Medulla oblongata (tissue), 1 donor: ENCODE results near the gene PDE8B.

Experiments
- DNase-seq: peaks from one replicate; pipeline ENCODE4 v3.0.0-alpha.2; 2015; ENCODE audit errors: extremely low spot score

Gene PDE8B

GRCh38 chr5:77294185-77294584 is 83.7 kb downstream of the PDE8B start:
- DNase-seq: no peak

- DNase-seq: no peak
Observed at GRCh38 chr5:77295863-77296378, 85.4 kb downstream of the PDE8B start.

DNA sequence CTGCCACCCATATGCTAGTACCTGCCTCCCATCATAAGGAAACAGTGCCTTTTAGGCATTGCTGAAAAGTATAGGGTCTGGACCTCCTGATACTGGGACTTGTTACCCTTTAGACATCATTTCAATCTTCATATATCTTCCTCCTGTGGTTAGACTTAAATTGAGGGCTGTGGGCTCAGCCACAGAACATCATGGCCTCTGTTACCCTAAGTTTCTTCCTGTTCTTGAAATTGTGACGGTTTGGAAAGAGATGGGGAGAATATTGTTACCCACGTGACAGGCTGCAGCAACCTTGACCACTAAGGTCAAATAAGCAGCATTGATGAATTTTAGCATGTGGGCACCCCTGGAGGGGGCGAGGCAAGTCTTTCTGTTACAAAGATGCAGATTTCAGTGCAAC is 87.7 kb downstream of the PDE8B start:
- no peak for DNase-seq

DNA sequence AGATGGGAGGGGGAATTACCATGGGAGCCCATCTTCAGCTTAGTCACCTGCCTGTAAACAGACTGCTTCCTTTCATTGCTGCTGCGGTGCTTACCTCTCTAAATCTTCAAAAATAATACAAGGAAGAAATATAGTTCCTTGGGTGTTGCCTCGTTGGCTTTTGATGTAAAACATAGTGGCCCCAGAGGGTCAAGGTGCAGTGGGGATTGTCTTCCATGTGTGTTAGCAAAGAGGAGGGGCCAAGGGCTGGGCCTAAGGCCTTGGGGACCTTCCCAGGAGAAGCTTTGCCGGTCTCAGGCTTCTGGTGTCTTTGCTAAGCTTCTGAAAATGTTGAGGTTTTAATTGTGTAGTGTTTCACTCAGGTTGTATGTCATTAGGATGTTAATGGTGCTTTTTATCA is 90.0 kb downstream of the PDE8B start:
- DNase-seq: no peak

GRCh38 chr5:77301447-77301883 is 91.0 kb downstream of the PDE8B start:
- no peak for DNase-seq

GRCh38 chr5:77302247-77302646 is 91.8 kb downstream of the PDE8B start:
- no peak for DNase-seq

DNA sequence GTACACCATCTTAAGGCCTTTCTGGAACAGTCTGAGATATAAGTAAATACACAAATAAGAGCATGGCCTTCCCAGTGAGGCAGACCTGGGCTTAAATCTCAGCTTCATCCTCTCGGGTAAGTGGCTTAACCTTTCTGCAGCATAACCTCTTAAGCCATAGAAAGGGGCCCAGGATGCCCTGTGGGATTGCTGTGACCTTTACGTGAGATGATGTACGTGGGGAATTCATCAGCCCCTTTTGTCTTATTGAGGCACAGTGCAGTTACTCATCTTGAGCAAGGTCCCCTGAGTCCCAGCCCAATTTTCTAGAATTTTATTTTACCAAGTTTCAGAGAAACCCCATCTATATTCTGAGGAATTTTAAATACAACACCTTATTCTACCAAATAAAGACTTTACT is 92.2 kb downstream of the PDE8B start:
- DNase-seq: no peak

- no peak for DNase-seq
Observed at GRCh38 chr5:77304388-77304787, 93.9 kb downstream of the PDE8B start.

- DNase-seq: no peak
Observed at GRCh38 chr5:77305222-77305846, 94.9 kb downstream of the PDE8B start.

GRCh38 chr5:77305956-77306355 is 95.5 kb downstream of the PDE8B start:
- DNase-seq: no peak

GRCh38 chr5:77306531-77306930 is 96.1 kb downstream of the PDE8B start:
- DNase-seq: no peak

- no peak for DNase-seq
Observed at GRCh38 chr5:77308154-77308960, 97.9 kb downstream of the PDE8B start.

DNA sequence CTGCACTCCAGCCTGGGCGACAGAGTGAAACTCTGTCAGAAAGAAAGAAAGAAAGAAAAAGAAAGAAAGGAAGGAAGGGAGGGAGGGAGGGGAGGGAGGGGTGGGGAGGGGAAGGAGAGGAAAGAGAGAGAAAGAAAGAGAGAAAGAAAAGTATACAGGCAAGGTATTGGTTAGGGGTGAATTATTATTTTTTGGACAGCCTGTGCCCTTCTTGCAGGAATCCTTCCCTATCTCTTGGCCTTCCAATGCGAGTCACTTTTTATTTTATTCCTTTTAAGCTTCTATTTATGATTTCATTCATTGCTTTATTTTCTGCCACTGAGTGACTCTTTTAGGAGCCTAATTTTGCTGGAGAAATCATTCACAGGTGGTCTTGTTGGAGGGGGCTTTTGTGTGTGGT is 98.7 kb downstream of the PDE8B start:
- no peak for DNase-seq

DNA sequence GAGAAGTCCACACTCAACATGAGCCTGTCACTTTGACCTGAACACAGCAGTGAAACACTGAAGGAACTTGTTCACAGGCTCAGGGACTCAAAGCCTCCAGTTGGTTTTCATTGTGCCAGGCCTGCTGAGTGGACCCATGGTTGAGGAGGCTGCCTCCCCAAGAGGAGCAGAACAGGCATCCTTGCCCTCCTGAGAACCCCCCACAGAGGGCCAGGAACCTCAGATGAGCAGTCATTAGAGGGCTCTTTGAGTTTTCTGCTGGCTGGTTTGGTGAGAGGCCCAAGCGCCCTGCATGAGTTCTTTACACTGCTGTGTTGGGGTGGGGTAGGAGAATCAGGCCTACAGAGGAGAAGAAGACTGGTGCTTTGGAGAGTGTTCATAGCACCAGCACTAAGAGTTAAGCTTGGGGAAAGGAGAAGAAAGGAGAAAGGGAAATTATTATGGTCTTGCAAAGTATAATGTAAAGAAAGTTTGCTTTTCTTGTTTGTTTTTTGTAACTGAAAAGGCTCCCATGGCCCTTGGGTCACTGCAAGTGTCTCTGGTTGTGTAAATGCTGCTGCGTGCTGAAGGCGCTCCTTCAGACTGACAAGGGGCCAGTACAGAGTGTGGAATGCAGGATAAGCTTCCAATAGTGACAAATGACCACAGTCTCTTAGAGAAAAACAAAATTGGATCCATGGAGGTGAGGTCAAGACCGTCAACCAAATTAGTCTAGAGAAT is 100.2 kb downstream of the PDE8B start:
- no peak for DNase-seq

- no peak for DNase-seq
Observed at GRCh38 chr5:77311214-77311571, 100.7 kb downstream of the PDE8B start.

DNA sequence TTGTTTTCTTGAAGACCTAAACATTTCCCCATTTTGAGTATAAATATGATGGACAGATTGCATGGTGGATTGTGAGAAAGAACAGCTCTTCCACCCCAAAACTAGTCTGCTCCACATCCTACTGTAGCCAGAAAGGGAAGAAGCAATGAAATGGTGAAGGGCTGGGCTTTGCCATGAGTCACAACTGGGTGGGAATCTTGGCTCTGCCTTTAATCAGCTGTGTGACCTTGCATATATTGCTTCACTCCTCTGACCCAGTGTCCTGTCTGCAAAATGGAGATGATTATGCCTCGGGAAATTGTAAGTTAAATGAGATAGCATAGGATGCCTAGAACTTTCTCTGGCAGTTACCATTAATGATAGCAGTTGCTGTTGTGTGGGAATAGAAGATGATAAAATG is 101.9 kb downstream of the PDE8B start:
- DNase-seq: no peak

DNA sequence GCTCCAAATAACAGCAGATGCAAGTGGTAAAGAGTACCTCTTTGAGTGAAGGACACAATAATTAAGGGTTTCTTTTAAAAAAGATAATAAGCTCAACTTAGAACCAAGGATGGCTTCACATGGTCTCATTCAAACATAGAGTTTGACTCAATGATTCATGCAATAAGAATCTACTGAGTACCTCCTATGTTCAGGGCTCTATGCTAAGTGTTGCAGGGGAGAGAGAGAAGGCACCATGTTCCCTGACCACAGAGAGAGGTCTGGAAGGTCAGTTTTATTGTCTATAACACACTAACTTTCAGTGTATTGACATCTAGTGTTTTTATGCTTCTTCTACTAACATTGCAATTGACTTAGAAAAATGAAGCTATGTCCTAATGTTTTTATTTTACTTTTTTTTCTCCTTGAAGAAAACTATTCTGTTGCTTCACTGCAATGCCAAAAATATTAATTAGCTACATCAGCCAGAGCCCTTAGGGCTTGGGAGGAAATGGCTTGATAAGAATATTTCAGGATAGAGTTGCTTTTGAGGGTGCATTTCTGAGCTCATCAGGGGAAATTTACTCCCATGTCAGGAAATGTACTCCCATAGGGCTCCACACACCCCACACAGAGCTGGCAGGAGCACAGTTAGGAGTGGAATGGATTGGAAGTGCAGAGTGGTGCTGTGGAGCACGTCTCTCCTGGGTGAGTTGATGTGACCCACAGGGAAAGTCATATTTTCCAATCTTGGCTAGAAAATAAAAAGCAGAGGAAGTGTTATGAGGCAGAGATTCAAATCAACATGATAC is 106.6 kb downstream of the PDE8B start:
- no peak for DNase-seq

DNA sequence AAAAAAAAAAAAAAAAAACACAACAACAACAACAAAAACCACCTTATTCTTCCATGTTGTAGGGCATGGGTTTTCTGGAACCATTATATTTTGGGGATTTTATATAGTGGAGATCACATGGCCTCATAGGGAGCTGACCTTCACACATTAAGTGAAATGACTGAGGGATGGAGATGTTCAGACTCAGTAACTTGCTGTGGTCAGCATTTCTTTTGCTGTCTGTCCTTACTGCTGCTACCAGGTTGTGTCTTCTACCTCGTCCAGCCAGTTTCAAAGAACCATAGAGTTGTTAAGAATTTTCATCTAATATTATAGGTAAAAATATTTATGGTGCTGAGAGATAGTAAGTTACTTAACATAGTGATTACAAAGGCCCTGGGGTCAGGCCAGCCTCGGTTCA is 107.6 kb downstream of the PDE8B start:
- DNase-seq: no peak

DNA sequence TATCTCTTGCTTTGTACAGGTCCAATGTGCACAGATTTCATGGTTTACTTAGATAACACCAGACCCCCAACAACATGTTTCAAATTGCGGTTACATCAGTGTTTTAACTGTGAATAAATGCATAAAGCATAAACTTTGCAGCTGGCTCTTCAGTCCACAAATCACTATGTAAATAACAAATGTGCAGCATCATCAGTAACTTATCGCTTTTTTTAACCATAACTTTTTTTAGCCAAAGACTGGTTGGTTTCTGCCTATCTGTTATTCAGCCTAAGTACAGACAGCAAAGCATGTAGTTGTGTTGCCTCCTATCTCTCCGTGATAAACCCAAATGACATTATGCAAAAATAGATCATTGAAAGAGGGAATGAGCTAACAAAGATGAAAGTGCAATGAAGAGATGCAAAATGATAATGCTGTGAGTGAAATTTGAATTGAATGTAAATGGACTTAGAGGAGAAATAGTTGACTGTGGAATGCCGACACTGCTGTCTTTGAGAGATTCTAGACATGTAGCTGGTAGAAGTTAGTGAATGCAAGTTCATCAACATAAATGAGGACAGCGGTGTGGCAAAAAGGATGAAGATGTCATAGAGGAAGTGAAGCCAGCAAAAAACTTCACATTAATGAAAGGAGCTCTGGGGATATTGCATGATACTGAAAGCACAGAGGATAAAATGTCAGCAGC is 108.8 kb downstream of the PDE8B start:
- no peak for DNase-seq

DNA sequence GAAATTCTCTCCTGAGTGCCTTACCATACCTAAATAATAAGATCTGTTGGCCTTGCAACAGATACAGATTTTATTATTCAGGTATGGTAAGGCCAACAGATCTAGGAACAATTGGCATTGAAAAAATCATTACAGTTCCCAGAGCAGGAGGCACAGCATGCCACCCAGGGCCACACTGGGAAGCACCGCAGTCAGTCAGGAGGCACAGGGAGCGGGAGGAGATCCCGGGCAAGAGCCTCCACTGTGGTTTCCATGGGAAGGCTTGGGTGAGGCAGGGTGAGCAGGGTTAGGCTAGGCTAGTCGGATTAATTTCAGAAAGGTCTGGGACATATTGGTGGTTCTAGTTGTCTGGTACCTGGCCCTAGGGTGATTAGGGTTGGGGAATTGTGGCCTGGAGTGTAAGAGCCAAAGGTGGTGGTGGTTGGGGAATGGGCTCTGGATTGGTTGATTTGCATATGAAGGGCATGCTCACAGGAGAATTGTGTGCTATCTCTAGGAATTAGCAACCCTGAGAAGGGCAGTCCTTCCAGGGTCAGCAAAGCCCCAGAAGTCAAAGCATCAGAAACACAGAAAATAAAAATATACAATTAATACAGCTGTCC is 111.4 kb downstream of the PDE8B start:
- DNase-seq: no peak

- DNase-seq: no peak
Observed at GRCh38 chr5:77322406-77322805, 111.9 kb downstream of the PDE8B start.
